ENCODE data around the gene CELF2.

The CELF2 gene

DNA sequence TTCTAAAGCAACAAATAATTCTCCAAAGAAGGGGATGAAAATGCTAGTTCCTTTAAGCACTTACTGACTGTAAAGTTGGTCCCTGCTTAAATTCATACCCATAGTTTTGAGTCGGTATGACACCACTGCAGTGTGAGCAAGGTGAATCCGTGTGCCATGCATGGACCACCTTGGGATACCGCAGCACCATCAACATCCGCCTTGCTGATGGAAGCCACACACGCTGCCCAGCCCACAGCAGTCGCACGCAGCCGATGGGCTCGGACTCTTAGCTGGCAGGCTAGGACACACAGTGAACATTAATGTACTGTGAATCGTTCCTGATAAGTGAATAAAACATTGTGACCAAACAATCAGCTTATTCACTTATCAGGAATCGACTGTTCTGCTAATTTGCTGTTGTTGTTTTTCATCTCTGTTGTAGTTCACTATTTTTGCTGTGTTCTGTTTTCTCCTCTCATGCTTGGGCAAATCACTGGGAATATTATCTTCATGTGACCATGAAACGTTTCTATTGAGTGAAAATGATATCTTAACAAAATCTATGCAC, 318.3 kb downstream of the CELF2 start:
- no peak for TF ChIP-seq MYC (IDR thresholded peaks at IDR 0.05; ENCODE audit: low read depth, low read length)
- TF ChIP-seq, protein P1, sequence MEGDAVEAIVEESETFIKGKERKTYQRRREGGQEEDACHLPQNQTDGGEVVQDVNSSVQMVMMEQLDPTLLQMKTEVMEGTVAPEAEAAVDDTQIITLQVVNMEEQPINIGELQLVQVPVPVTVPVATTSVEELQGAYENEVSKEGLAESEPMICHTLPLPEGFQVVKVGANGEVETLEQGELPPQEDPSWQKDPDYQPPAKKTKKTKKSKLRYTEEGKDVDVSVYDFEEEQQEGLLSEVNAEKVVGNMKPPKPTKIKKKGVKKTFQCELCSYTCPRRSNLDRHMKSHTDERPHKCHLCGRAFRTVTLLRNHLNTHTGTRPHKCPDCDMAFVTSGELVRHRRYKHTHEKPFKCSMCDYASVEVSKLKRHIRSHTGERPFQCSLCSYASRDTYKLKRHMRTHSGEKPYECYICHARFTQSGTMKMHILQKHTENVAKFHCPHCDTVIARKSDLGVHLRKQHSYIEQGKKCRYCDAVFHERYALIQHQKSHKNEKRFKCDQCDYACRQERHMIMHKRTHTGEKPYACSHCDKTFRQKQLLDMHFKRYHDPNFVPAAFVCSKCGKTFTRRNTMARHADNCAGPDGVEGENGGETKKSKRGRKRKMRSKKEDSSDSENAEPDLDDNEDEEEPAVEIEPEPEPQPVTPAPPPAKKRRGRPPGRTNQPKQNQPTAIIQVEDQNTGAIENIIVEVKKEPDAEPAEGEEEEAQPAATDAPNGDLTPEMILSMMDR (IDR thresholded peaks at IDR 0.05; ENCODE audit: low read depth, low read length), result no peak
- TF ChIP-seq POLR2A (IDR thresholded peaks at IDR 0.05; ENCODE audit: extremely low read depth, insufficient read length), result no peak
- TF ChIP-seq, protein P2, sequence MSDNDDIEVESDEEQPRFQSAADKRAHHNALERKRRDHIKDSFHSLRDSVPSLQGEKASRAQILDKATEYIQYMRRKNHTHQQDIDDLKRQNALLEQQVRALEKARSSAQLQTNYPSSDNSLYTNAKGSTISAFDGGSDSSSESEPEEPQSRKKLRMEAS (IDR thresholded peaks at IDR 0.05; ENCODE audit: low read depth, low read length), result no peak
- DNase-seq (ENCODE audit: low read depth), result no peak
- no peak overlapping the region for H3K4me3 ChIP-seq (ENCODE audit: low read depth, low read length)

DNA sequence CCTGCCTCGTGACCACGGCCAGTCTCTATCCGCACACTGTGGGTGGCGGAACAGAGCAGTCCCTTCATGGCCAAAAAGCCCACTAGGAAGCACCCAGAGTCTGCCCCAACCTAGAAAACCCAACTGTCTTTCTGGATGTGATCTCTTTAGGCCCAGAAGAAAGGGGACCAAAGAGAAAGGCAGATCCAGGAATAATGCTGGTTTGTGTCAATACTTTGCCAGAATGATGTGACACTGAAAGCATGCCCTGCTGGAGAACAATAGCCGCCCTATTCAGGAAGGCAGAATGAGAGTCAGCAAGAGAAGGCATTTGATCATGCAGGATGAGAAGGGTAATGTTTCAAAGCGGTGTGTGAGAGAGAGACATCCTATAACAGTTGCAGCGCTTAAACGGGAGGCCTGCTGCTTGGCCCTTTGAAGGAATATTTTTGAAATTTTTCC, 319.1 kb downstream of the CELF2 start:
- TF ChIP-seq, protein P2 (IDR thresholded peaks at IDR 0.05; ENCODE audit: low read depth, low read length), result no peak
- TF ChIP-seq, protein P1 (IDR thresholded peaks at IDR 0.05; ENCODE audit: low read depth, low read length), result no peak
- TF ChIP-seq MYC (IDR thresholded peaks at IDR 0.05; ENCODE audit: low read depth, low read length) (no peak), POLR2A (IDR thresholded peaks at IDR 0.05; ENCODE audit: extremely low read depth, insufficient read length) (no peak)
- H3K4me3 ChIP-seq (ENCODE audit: low read depth, low read length), result no peak overlapping the region
- no peak for DNase-seq (ENCODE audit: low read depth)

DNA sequence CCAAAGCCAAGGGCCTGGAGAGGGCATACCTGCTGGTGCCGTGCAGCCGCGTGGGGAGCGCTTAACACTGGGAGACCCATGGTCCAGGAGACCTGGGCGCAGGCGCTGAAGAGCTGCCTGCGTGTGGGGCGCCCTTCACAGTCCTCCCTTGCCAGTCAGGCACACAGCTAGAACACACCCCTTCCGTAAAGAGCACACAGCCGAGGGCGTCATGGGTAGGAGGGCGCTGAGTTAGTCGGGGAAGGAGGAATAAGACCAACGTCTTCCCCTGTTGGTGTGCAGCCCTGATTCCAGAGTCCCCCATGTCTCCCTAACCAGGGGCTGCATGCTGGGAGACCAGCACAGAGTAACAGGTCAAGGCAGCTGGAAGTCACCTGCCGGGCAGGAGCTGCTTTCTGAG, 319.8 kb downstream of the CELF2 start:
- no peak for DNase-seq (ENCODE audit: low read depth)
- no peak overlapping the region for H3K4me3 ChIP-seq (ENCODE audit: low read depth, low read length)
- TF ChIP-seq POLR2A (IDR thresholded peaks at IDR 0.05; ENCODE audit: extremely low read depth, insufficient read length) (no peak), MYC (IDR thresholded peaks at IDR 0.05; ENCODE audit: low read depth, low read length) (no peak)
- TF ChIP-seq, protein P2 (IDR thresholded peaks at IDR 0.05; ENCODE audit: low read depth, low read length), result no peak
- TF ChIP-seq, protein P1 (IDR thresholded peaks at IDR 0.05; ENCODE audit: low read depth, low read length), result no peak

DNA sequence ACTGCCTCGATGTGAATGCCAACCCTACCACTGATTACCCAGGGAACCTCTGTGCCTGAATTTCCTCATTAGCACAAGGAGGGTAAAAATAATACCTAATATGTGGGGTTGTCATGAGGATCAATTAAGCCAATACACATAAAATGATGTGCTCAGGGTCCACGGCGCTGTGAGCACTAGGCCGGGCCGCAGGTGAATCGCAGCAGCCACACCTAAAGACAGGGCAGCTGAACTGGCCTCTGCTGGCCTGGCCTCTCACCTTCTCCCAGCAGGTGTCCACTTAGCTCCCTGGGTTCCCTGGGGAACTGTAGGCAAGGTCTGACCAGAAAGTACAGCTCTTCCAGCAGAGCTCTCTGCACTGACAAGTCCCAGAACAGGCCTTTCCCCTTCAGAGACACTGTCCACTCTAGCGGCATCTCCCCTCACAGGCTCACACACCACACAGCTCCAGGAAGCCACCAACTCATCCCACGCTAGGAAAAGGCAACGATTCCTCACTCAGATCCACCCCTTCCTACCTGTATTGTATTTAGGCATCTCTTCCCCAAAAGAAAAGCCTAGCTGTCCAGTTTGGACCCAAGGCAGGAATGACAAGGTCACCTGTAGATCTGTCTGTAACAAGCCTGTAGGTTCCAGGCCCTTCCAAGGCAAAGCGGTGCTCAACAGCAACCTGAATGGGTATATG, 320.6 kb downstream of the CELF2 start:
- no peak for DNase-seq (ENCODE audit: low read depth)
- H3K4me3 ChIP-seq (ENCODE audit: low read depth, low read length), result no peak overlapping the region
- no peak for TF ChIP-seq MYC (IDR thresholded peaks at IDR 0.05; ENCODE audit: low read depth, low read length)
- TF ChIP-seq, protein P2 (IDR thresholded peaks at IDR 0.05; ENCODE audit: low read depth, low read length), result no peak
- TF ChIP-seq, protein P1 (IDR thresholded peaks at IDR 0.05; ENCODE audit: low read depth, low read length), result no peak
- TF ChIP-seq POLR2A (IDR thresholded peaks at IDR 0.05; ENCODE audit: extremely low read depth, insufficient read length), result no peak

DNA sequence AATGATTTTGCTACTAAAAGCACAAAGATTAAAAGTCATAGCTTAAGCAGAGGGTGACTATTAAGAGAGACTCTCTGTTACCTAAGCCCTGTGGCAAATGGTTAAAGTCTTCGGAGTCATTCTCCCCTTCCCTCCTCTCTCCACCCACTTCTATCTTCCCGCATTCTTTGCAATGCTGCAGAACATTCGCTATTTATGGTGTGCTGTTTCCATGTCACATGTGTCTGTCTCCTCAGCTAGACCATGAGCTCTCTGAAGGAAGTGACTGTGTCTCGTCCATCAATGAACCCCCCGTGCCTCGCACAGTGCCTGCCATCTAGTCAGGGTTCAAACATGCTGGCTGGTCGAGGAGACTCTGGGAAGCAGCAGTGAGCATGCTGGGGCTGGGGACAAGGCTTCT, 321.3 kb downstream of the CELF2 start:
- H3K4me3 ChIP-seq (ENCODE audit: low read depth, low read length), result no peak overlapping the region
- DNase-seq (ENCODE audit: low read depth), result no peak
- no peak for TF ChIP-seq POLR2A (IDR thresholded peaks at IDR 0.05; ENCODE audit: extremely low read depth, insufficient read length)
- TF ChIP-seq, protein P1 (IDR thresholded peaks at IDR 0.05; ENCODE audit: low read depth, low read length), result no peak
- TF ChIP-seq, protein P2 (IDR thresholded peaks at IDR 0.05; ENCODE audit: low read depth, low read length), result no peak
- TF ChIP-seq MYC (IDR thresholded peaks at IDR 0.05; ENCODE audit: low read depth, low read length), result no peak

Data from NB4 (cell line).